CD4-positive, alpha-beta T cell treated with Interferon alpha-2 for 1 hour (primary cell): ENCODE results near the gene ANKRD65.
"Not testable (repeated sequence)": the region's sequence is repeated elsewhere in the genome, so short reads cannot be mapped to it uniquely, and the experiment has no call there.

Source experiments
- DNase-seq, 2 donors: peaks; one replicate each; pipeline ENCODE4 v3.0.0-alpha.2; 2020 to 2022

The ANKRD65 gene

DNA sequence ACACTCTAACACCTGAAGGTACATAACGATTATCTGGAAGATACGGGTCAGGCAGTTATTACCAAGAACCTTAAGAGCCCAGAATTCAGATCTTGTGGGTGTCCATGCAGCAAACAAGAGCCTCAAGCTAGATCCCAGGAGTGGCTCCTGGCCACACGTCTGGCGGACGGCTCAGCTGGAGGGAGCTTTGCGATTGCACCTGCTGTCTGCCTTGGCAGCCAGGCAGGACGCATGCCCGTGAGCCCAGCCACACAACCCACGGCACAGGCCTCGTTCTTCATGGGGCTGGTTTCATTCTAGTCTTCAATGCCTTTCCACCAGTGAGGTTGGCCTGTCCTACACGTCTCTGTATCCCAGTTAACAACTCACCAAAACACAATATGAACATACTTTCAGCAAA, 27.6 kb downstream of the ANKRD65 start:
- no peak for DNase-seq

DNA sequence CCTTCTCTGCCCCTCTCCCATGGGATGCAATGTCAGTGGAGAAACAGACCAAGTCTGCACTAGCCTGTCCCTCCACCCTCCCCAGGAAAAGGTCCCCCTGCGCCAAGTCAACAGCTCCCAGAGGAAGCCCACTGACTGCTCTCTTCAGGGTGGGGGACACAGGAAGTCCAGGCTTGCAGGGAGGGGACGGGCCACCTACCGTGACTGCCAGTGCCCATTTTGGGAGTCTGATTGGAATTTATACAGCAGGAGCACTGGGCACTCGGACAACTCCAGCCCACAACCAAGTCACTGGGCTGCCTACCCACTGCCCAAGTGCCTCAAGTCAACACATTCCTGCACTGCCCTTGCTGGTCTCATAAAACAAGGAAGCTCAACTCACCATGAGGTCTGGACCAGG, 28.1 kb downstream of the ANKRD65 start:
- DNase-seq = no peak

DNA sequence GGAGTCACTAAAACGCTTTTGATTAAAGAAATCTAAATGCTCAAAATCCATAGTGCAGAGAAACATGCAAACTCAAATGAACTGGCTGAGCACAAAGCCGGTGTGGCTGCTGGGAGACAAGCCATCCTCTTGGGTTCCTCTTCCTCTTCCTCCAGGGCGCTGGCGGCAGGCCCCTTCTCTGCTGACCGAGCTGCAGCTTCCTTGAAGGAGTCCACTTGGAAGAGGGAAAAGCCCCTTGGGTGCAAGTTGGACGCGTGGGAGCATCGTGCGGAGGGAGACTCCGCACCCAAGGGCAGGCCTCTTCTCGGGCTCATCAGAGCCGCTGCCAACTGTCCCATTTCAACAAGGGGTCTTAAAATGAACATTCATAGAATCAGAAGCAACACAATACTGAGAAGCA, 29.9 kb downstream of the ANKRD65 start:
- no peak for DNase-seq

DNA sequence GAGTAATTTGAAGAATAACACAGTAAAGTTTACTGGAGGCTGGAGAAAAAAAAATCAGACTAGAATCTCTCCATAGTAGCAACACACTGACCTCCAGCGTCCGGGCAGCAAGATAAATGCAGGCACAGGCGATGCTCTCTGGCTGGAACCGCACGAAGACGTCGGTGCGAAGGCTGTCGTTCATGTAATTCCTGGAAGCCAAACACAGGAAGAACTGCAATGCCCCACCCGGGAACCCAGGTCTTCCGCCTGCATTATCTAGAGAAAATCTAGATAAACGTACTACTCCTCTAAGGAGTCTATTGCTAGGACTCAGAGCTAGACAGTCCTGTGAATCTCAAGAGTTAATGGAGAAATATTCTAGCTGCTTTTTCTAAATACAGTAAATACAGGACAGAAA, 30.4 kb downstream of the ANKRD65 start:
- no peak for DNase-seq

DNA sequence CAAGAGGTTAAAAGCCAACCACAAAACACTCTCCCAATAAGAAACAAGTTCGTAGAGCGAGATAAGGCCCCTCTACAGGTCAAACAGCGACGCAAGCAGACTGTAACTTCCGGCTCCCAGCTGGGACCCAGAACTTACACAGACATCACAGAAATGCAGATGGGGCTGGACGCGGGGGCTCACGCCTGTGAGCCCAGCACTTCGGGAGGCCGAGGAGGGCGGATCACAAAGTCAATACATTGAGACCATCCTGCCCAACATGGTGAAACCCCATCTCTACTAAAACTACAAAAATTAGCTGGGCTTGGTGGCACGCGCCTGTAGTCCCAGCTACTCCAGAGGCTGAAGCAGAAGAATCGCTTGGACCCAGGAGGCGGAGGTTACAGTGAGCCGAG, 33.0 kb downstream of the ANKRD65 start:
- no peak for DNase-seq

DNA sequence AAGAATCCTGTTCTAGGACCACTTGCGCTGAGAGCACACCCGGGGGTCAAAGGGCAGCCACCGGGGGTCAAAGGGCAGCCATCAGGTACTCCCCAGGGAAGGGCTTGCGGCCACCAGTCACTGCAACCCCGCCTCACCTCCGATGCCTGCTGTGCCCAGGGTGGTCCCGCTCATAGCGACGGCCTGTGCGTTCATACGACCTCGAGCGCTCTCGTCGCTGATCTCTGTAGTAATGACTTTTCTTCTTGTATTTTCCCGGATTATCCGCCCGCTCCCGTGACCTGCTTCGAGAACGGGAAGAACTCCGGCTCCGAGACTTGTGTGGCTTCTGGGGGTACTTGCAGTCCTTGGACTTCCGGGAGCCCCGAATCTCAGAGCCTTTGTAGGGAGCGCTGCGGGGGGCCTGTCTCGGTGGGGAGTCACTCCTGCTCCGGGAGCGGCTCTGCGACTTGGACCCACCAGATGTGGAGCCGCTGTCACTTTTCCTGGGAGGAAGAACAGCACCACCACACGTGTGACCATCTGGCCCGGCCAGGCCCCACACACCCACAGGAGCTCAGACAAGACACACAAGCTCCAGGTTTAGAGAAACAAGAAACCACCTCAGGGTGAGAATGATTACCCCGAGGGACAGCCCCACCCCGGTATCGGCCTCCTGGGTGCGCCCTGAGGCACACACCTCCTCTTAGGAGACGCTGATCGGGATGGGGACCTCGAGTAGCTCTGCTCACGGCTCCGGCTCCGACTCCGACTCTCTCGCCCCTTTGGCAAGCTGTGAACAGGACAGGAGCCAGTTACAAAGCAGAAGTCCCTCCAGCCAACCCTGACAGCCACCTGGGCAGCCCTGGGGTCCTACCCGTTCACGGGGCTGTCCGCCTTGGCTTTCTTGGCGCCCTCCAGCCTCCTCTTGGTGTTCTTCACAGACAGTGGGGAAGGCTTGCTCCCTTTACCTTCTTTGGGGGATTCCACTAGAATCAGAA, 33.7 kb downstream of the ANKRD65 start:
- DNase-seq = no peak

DNA sequence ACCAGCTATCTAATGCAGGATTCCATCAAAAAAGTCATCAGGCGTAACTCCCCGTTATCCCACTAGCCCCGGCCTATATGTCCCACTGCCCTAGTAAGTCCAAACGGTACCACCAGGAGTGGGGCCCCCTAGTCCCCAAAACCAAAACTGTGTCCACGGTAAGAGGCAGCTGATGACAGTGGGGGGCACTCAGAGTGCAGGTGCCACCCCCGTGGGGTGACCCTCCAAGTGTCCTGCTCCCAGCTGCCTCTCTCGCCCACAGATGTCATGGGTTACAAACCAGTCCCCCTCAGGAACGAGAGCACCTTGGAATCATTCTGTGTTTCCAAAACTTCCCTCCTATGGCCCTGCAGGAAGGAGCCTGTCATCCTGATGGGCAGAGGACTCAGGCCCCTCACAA, 35.1 kb downstream of the ANKRD65 start:
- DNase-seq = no peak

DNA sequence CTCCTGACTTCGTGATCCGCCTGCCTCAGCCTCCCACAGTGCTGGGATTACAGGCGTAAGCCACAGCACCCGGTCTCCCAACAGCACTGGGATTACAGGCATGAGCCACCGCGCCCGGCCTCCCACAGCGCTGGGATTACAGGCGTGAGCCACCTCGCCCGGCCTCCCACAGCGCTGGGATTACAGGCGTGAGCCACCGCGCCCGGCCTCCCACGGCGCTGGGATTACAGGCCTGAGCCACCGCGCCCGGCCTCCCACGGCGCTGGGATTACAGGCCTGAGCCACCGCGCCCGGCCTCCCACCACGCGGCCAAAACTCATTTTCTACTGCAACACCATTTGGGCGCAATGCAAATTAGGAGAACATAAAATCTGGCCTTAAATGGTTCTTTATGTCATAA, 35.7 kb downstream of the ANKRD65 start:
- DNase-seq = not testable (repeated sequence)

DNA sequence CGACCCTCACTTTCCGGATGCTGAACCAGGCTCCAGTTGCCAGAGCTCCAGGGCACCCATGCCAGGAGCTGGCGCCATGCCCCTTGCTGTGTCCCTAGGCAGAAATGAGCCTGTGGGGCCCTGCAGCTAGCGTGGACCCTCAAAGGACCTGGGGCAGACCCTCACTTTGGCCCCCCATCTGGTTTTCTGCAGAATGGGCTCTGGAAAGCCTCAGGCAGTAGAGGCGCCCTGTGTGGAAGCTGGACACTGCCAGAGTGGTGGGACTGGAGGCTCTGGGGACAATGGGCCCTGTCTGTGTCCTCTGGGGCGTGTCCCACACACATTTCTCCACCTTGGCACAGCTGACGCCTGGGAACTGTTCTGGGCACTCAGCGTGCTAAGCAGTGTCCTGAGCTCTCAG, 39.8 kb downstream of the ANKRD65 start:
- DNase-seq = no peak

DNA sequence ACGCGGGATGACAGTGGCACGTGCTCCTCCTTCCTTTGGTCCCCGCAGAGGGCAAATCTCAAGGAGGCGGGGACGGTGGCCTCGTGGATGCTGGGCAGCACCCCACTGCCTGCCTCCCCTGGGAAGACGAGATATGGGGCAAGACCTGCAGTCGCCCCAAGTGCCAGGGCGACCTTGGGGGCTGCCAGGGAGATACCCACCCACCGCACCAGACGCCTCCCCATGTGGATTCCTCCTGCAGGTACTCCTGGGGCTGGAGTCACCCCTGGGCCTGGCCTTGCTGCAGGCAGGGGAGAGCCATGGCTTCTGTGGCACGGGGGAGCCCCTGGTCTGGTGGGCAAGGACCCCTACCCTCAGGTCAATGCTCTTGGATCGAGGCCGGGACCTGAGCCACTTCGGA, 40.2 kb downstream of the ANKRD65 start:
- DNase-seq = no peak

DNA sequence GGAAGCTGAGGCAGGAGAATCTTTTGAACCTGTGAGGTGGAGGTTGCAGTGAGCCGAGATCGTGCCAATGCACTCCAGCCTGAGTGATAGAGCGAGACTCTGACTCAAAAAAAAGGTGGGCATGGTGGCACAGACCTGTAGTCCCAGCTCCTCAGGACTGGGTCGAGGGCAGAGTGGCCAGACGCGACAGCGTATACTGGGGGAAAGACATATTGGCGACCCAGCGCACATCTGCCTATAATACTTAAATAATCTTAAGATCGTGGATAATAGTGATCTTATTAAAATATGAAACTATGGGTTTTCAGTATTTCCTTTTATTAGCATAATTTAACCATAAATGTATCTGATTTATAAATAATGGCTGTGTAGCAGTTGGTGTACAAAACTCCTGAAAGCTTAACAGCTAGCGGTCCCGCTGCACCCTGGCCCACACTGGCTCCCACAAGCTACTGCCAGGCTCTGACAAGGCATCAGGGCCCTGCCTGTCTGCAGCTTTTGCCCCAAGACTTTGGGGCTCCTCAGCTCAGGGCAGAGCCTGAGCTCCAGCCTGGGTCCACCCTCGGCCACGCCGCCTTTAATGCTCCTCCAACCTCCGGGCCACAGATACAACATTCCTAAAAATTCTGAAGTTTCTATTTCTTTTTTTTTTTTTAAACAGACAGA, 43.4 kb downstream of the ANKRD65 start:
- no peak for DNase-seq

DNA sequence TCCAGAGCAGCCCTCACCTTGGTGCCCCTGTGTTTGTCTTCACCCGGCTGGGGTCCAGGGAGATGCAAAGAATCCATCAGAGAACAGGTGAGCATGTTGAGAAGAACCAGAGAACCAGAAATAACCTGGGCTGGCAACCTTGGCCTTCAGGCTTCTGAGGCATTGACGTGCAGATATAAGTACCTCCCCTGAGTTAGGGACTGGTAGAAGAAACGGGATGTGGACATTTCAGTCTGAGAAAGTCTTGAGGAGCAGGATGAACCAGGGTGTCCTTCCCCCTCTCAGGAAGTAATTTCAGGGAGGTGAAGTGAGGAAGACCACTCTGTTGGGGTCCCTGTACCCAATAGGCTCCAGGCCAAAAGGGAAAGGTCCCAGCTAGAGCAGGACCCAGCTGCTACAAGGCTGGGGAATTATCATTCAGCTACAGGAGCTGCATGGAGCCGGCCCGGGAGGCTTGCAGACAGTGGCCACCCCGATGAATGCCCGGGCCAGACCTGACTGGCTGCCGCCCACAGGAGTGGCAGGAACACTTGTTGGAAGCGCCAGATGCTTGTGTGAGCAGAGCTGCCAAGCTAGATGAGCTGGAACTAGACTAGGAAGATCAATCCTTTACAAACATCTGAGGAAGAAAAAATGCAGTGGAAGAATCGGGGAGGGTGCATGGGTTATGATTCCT, 44.4 kb downstream of the ANKRD65 start:
- no peak for DNase-seq

DNA sequence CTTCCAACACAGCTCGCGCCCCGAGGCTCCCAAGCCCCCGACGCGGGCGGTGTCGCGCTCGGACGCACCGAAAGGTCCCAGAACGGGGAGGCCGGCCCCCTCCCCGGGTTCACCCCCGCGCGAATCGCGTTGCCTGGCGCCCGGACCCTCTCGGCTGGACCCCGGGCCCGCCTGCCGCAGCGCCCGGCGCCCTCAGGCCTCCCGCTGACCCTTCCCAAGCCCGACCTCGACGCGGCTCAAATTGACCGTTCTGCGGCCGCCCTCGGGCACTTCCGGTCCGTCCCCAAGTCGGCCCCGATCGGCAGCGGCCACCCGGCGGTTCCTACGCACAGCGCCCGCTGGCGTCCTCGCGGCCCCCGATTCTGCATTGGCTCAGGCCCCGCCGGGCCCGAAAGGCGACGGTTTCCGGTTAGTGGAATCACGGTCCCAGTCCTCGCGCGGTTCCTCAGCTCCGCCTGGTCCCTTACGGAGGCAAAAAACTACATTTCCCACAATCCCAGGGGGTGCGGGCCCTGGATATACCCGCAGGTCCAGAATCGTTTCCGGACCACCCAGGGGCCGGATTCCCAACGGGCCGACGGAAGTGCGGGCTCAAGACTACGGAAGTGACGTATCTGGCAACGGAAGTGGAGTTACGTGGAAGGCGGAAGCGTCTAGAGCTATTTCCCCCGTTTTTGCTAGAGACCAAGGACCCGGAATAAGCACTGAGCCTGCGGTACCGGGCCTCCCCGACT, 46.0 kb downstream of the ANKRD65 start, which contains the start of gene AURKAIP1:
Gene AURKAIP1 (minus strand): TSS at position 279 of the 734 bp plus-strand sequence. CDS start 451 bp downstream, outside the sequence.
- DNase-seq = peak; percentile 99

DNA sequence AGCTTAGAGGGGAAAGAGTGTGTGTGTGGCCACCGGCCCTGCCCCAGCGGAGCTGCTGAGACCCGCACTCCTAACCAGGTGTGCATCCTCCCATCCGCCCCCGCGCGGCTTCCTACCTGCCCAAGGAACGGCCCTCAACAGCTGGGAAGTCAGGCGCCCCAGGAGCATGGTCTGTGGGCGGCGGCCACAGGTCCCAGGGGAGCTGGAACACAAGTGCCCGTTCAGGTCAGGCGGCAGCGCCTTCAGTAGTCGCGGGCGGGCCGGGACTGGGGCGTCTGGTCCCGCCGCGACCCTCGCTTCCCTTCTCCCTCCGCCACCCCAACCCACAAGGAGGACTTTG, 46.5 kb downstream of the ANKRD65 start:
- no peak for DNase-seq

DNA sequence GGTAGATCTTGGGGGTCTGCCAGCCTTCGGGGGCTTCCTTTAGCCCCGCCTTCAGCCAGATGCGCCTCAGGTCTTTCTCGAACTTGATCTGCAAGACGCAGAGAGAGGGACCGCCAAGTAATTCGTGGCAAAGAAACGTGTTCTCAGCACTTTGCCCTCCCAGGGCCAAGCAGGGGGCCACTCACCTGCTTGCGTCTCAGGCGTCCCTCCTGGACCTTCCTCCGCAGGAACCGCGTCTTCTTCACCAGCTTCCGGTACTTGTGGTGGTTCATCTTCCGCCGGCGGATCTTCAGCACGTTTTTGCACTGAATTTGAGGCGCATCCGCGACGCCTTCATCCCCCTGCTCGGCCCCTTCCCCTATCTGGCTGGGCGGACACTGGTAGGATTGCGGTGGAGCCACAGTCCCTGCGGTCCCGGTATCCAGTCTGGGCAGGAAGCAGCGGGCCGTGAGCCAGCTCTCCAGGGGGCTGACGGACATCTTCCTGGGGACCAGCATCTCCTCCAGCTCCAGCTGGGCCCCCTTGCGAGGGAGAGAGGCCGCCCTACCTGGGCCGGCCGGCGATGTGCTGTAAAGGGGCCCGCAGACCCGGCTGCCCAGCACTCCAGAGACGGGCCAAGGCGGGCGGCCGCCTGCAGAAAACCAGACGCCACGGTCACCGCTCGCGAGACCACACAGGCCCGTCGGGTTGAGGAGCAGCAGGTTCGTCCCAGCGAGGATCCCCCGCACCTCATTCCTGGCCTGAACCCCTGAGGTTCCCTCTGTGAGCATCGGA, 47.1 kb downstream of the ANKRD65 start:
- DNase-seq = no peak

DNA sequence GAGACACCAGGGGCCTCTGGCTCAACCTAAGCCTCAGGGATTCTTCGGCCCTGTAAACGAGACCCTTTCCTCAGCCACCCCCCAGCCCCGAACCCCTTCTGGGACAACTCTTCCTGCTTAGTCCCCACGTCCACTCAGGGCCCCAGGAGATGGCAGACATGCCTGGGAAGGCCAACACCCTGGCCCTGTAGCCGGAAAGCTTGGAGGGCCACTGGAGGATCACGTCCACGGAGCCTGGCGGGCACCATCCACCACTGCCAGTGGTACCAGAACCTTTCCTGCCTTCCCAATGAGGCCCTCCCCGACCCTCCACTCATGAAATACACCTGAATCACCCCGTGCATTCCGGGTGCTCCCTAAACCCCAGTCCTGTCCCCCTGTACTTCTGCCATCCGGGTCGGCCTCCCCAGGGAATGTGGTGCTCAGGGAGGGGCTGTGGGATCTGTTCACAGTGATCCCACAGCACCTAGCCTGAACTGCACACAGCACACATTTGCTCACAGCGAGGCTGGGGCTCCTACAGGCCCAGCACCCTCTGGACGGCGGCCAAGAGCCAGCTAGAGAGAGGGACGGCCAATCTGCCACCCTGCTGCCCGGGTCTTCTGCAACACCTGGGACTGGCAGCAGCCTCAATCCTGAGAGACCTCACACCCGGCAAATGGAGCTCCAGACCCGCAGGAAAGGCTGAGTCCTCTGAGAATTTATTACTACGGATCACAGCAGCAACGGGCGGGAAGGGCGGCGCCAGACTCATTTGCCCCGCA, 47.8 kb downstream of the ANKRD65 start:
- DNase-seq = no peak

DNA sequence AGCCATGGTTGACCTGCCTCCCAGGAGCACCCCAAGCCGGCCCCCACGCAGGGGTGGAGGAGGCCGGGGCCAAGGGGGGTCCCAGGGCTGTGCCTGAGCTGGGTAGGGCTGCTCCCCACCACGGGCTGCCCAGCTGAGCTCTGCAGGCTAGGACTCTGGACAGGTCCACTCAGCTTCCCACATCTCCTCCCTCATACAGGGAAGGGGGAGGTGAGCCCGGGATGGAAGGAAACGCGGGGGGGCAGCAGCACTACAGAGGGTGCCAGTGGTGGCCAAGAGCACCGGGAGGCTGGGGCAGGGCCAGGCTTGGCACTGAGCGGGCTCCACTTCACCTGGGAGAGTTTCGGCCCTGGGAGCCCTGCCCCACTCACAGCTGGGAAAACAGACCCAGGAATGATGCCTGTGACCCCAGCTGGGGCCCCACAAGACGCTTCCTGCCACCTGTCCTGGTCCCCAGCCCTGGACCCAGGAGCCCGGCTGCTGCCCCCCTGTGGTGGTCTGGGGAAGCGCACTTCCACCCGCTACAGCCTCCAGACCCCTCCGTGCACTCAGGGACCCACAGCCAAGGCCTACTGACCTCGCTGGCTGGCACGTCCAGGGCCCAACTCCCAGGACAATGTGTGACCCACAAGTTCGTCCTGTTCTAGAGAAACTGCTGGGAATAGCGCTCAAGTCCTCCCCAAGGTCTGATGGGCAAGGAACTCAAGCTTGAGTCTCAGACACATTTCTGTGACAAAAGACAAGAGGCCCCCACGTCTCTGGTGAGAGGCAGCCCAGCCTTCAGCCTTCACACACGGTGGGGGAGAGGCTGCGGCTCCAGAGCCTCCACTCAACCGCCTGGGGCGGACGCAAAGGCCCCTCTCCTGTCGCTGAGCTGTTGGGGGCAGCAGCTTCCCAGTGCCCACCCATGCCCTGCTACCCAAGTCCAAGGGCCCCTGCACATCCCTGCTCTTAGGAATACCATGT, 49.0 kb downstream of the ANKRD65 start:
- peak; percentile 68 to 79 for DNase-seq

DNA sequence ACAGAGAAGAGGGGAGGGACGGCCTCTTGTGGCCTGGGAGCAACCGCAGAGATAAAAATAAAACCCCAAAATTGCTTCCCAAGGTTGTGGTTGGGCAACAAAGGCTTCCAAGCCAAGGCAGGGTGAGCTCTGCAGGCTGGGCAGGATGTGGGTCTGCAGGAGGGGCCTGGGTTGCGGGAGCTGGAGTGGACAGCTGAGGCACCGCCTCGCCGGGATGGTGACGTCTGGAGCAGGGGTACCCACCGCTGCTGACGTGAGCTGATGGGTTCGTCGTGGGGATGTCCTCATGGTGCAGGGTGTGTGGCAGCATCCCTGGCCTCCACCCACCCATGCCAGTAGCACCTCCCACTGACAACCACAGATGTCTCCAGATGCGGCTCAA, 49.7 kb downstream of the ANKRD65 start:
- DNase-seq = peak; percentile 74 to 86

DNA sequence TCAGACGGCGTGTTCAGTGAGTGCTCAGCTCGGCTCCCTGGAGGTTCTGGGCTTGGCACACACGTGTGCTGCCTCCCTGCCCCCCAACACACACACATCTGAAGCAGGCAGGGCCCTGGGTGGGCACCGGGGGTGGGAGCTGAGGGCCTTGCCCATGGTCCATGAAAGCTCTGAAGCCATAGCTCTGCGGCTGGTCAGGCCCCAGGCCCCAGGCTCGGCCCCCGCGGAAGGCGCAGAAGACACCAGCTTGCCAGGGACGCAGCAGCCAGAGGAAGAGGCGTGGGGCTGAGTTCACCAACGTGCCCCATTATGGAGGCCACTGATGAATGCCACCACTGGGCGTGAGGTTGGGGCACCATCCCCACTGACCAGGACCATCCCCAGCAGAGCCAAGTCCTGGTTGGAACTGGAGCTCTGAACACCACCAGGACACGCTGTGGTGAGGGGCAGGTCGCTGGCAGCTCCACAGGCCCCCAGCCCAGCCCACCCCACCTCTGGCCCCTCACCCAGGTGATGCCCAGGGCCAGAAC, 50.2 kb downstream of the ANKRD65 start:
- no peak for DNase-seq

DNA sequence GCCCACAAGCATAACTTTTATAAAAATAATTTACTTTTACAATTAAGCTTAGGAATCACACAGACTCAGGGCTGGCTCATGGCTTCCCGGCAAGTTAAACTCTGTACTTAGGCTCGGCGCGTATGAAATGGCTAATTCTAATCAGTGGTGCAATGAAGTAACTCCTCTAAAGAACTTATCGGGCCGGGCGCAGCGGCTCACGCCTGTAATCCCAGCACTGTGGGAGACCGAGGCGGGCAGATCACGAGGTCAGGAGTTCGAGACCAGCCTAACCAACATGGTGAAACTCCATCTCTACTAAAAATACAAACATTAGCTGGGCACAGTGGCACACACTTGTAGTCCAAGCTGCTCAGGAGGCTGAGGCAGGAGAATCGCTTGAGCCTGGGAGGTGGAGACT, 51.0 kb downstream of the ANKRD65 start:
- DNase-seq = not testable (repeated sequence)
